NB4 (cell line): ENCODE data around the gene CELA1.

ENCODE experiments used
- DNase-seq: peaks from one replicate; pipeline ENCODE4 v3.0.0; 2010; ENCODE audit warnings: low read depth
- H3K4me3 ChIP-seq: one replicate; pipeline ENCODE4 v1.5.1; 2011; ENCODE audit warnings: mild to moderate bottlenecking, low read depth, low read length, moderate library complexity
- MAX ChIP-seq: IDR thresholded peaks from 2 replicates; pipeline ENCODE4 v1.6.1; 2011; ENCODE audit warnings: low read depth, low read length
- MYC ChIP-seq: IDR thresholded peaks from 2 replicates; pipeline ENCODE4 v1.6.1; 2011; ENCODE audit warnings: low read depth, low read length
- POLR2A ChIP-seq: IDR thresholded peaks from 2 replicates; pipeline ENCODE4 v1.6.1; 2011; ENCODE audit warnings: mild to moderate bottlenecking; ENCODE audit not compliant: insufficient read length; ENCODE audit errors: extremely low read depth
- TF ChIP-seq, protein P1 (sequence below): IDR thresholded peaks from one replicate; pipeline ENCODE4 v1.5.1; 2012; ENCODE audit warnings: low read depth, low read length

Gene CELA1

GRCh38 chr12:51371295-51371953 is 24.9 kb upstream of the CELA1 start:
- H3K4me3 ChIP-seq: no peak overlapping the region

DNA sequence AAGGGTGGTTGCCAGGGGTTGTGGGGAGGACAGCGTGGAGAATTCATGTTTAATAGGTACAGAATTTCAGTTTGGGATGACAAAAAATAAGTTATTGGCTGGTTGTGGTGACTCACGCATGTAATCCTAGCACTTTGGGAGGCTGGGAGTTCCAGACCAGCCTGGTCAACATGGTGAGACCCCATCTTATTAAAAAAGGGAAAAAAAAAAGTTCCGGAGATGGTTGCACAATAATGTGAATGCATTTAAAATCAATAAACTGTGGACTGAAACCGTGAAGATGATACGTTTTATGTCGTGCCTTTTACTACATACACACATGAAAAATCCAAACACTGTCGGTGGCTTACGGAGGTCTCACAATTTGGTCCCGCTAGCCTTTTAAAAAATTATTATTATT is 24.2 kb upstream of the CELA1 start:
- no peak for DNase-seq
- no peak overlapping the region for H3K4me3 ChIP-seq
- TF ChIP-seq, protein P1, sequence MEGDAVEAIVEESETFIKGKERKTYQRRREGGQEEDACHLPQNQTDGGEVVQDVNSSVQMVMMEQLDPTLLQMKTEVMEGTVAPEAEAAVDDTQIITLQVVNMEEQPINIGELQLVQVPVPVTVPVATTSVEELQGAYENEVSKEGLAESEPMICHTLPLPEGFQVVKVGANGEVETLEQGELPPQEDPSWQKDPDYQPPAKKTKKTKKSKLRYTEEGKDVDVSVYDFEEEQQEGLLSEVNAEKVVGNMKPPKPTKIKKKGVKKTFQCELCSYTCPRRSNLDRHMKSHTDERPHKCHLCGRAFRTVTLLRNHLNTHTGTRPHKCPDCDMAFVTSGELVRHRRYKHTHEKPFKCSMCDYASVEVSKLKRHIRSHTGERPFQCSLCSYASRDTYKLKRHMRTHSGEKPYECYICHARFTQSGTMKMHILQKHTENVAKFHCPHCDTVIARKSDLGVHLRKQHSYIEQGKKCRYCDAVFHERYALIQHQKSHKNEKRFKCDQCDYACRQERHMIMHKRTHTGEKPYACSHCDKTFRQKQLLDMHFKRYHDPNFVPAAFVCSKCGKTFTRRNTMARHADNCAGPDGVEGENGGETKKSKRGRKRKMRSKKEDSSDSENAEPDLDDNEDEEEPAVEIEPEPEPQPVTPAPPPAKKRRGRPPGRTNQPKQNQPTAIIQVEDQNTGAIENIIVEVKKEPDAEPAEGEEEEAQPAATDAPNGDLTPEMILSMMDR: no peak
- TF ChIP-seq MAX (no peak), POLR2A (no peak), MYC (no peak)

More at GRCh38 chr12:51371295-51371953, 24.9 kb upstream of the CELA1 start:
- TF ChIP-seq MYC (no peak), POLR2A (no peak), MAX (no peak)
- TF ChIP-seq, protein P1: no peak
- peak; percentile 53 for DNase-seq

- H3K4me3 ChIP-seq: no peak overlapping the region
- no peak for DNase-seq
- no peak for TF ChIP-seq POLR2A
- TF ChIP-seq MAX: no peak
- no peak for TF ChIP-seq MYC
- TF ChIP-seq, protein P1: no peak
Observed at GRCh38 chr12:51369581-51369980, 23.1 kb upstream of the CELA1 start.

DNA sequence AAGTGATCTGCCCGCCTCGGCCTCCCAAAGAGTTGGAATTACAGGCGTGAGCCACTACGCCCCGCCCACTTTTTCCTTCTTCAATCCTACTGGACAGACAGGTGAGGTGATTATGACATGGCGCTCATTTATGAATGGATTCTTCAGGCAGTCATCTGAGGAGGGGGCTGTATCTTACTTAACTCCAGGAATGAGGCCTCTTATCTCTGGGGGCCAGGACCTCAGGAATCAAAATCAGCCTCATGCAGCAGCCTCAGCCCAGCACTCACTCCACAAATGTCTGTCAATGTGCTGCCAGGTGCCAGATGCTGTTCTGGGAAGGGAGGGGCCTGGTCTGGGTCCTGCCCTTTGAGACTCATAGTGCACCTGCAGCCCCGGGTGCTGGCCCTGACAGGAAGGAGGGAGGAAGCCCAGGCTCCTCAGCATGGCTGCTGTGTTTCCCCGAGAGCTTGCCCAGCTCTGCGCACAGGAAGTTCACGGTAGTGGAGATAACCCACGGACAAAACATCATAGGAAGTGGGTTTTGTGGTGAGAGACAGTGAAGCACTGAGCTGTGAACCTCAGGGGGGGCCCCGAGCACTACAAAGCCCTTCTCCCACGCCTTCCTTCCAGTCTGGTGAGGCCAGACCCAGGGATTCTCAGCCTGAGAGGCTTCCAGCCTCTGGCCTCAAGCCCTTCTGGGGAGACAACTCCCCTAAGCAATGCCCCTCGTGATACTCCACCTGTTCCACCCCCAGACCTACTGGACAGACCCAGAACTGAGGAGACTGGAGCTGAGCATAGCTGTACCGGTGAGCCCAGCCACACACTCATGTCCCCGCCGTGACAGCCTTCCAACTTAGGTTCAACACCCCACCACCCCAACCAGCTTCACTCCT is 22.4 kb upstream of the CELA1 start:
- TF ChIP-seq MAX (peak; percentile 47; the same call in 1 of the 2 replicates), MYC (no peak)
- no peak overlapping the region for H3K4me3 ChIP-seq
- peak; percentile 96 for DNase-seq

- DNase-seq: no peak
- no peak overlapping the region for H3K4me3 ChIP-seq
- TF ChIP-seq, protein P1: no peak
- TF ChIP-seq MAX: no peak
- TF ChIP-seq POLR2A: no peak
Observed at GRCh38 chr12:51365276-51365675, 18.8 kb upstream of the CELA1 start.

DNA sequence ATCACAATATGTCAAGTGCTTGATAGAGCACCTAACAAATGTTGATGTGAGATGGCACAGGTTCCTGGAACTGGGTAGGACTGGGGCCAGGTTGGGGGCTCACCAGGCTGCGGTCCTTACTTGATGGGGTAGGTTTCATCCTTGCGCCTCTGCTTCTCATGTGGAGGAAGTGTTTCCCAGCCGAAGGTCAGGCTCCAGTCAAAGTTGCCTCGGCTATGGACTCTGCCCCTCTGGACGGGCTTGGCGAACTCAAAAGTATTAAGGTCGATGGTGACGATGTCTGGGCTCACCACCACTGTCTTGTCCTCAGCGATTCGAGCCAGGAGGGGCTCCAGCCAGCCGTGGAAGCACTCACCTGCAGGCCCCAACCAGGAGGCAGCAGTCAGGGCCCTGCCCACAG is 17.5 kb upstream of the CELA1 start:
- no peak overlapping the region for H3K4me3 ChIP-seq
- no peak for DNase-seq
- TF ChIP-seq POLR2A (no peak), MAX (no peak), MYC (no peak)
- TF ChIP-seq, protein P1: no peak
